B cell (primary cell): ENCODE results near the gene PPP2R2D.

ENCODE experiments used
- CTCF ChIP-seq: fragments of 200-600 bp; IDR thresholded peaks from one replicate; pipeline ENCODE4 v1.8.0; 2022; ENCODE audit warnings: antibody characterized with exemption, mild to moderate bottlenecking
- EZH2 ChIP-seq: IDR thresholded peaks from 2 replicates; pipeline ENCODE4 v1.6.1; 2012; ENCODE audit warnings: borderline replicate concordance, low read depth, mild to moderate bottlenecking, moderate library complexity, low read length; ENCODE audit not compliant: insufficient read depth, poor library complexity, severe bottlenecking

GRCh38 chr10:131944412-131944811 lies 43.6 kb downstream of the PPP2R2D start:
- TF ChIP-seq CTCF (no peak), EZH2 (no peak)
